ENCODE results near the gene TOP2B.

DNA sequence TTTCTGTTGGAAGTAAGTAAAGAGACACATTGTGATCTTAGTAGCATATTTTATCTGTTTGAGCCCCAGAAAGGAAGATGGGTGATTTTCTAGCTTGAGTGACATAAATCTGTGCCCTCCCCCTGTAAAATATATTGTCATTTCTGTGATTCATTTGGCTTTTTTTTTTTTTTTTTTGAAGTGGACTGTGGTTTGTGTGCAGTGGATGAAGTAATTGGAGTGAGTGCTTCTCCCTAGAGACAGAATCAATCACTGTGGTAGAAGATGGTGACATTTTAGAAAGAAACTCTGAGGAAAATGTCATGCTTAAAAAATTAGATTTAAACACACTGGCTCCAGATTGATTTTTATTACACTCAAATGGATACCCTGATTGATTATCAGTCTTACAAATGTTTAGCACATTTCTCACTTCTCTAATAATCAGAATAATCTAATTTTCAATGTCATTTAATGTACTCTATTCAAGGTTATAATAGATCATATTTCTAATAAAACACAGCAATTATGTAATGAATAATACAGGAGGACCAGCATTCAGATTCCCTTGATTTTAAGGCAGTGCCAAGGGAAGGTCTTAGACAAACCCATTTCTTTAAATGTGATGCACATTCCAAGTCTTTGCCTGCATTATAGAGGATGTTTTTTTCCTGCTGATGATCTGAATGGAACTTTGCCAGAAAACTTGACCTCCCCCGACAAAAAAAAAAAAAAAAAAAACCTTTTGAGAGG, 116.6 kb downstream of the TOP2B start:
- TF ChIP-seq POLR2A (IDR thresholded peaks at IDR 0.05): no peak
- TF ChIP-seq CTCF (IDR thresholded peaks at IDR 0.05): no peak

Data from testis (tissue), 2 donors.